A375 (cell line): ENCODE results near the gene SPOUT1. TPM values are rescaled to one million over a fixed set of nuclear protein-coding genes. Genes with fewer than 3 reads are reported as not detected.

Experiments used
- total RNA-seq: library from RNA; depleted of rRNA; stranded (reverse); fragments of >200 nt; shearing (Covaris generic); gene quantifications from 2 replicates; pipeline ENCODE4 v1.2.3, GENCODE V29; 2014; rRNA removed

Gene SPOUT1, protein sequence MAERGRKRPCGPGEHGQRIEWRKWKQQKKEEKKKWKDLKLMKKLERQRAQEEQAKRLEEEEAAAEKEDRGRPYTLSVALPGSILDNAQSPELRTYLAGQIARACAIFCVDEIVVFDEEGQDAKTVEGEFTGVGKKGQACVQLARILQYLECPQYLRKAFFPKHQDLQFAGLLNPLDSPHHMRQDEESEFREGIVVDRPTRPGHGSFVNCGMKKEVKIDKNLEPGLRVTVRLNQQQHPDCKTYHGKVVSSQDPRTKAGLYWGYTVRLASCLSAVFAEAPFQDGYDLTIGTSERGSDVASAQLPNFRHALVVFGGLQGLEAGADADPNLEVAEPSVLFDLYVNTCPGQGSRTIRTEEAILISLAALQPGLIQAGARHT
- 35.0 and 54.4 TPM in 2 replicates for total RNA-seq

DNA sequence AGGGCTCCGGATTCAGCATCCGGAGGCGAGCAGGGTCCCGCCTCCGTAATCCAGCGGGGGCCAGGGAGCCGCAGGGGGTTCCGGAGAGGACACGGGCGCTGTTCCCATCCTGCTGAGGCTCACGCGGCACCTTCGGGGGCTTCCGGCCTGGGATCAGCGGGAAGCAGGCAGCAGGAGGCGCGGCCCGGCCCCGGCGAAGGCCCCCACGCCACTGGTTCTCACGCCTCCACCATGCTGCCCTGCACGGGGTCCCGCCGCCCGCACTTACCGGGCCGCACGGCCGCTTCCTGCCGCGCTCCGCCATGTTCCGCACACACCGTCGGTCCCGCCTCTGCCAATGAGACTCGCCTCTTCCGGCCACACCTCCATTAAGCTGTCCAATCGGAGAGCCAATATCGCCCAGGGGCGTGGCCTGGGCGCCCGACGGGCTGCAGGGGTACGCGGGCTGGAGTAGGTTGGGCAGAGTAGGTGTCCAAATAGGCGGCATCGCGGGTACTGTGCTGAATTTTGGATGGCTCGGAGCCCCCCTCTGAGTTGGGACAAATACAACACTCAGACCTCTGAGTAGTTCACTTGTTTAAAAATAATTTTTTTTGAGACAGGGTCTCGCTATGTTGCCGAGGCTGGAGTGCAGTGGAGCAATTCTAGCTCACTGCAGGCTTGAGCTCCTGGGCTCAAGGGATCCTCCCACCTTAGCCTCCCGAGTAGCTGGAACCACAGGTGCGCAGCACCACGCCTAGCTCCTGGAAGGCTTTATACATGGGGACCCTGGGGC, at the start of gene SPOUT1:
TSS of gene SPOUT1 (minus strand) at position 318 of the 775 bp plus-strand sequence. CDS start at position 304, 14 bp downstream.

DNA sequence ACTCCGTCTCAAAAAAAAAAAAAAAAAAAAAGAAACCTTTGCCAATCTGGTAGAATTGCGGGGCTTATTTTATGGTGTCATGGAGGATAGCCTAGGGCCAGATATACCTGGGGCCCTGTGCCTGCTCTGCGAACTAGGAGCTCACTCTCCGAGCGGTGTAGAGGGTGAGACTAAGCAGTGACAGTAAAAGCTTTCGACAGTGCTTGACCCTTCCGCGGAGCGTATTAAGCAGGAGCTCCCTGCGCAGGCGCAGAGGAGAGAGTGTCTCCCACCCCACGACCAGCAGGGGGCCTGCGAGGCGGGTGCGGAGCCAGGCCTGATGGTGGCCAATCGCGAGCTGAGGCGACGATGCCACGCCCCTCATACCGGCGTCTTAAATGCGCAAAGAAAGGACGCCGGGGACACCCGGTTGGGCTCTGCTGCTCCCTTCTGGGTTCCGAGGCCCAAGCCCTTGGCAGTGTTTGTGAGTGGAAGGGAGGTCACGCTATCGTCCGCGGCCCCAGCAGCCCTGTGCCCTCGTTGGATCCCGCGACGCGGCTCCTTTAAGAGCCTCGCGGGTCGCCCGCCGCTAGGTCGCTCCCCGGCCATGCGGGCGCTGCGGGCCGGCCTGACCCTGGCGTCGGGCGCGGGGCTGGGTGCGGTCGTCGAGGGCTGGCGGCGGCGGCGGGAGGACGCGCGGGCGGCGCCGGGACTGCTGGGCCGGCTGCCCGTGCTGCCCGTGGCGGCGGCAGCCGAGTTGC, 11.3 kb downstream of the SPOUT1 start, which contains the start of gene ENDOG:
TSS of gene ENDOG (plus strand) at position 402 of the 740 bp plus-strand sequence. CDS start at position 587, 185 bp downstream.

DNA sequence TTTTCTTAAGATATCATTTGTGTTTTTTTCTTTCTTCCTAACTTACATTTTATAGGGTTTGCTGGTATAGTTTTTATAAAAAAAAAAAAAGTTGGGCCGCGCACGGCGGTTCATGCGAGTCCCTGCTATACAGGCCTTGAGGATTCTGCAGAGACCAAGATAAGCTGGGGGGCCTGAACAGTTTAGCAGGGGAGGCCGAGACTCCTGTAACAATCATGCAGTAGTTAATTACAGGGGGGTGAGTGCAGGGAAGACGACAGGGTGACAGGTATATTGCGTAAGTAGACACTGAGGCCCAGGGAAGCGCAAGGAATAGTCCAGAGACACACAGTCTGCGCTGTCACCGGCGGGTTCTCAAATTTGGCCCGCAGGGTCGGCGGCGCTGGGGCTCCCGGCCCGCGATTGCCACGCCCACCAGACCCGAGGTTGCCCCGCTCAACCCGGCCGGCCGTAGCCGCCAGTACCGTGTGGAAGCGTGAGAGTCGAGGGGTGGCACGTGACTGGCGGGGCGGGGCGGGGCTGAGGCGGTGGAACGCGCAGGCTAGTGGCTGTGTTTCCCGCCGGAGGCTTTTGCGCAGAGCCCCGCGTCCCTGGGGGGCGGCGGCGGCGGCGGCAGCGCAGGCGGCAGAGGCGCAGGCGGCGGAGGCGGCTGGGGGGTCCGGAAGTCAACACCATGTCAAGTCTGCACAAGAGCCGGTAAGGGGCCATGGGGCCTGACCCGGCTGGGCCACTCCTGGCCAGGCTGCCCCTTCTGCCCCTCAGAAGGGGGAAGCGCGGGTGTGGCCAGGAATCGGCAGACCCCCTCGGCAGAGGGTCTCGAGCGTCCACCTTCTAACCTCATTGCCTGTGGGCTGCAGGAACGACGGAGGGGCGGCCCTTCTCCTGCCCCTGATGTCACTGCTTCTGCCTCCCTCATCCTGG, 42.7 kb downstream of the SPOUT1 start, which contains the start of gene TBC1D13:
TSS of gene TBC1D13 (plus strand) at position 573 of the 921 bp plus-strand sequence. CDS start at position 674, 101 bp downstream.

DNA sequence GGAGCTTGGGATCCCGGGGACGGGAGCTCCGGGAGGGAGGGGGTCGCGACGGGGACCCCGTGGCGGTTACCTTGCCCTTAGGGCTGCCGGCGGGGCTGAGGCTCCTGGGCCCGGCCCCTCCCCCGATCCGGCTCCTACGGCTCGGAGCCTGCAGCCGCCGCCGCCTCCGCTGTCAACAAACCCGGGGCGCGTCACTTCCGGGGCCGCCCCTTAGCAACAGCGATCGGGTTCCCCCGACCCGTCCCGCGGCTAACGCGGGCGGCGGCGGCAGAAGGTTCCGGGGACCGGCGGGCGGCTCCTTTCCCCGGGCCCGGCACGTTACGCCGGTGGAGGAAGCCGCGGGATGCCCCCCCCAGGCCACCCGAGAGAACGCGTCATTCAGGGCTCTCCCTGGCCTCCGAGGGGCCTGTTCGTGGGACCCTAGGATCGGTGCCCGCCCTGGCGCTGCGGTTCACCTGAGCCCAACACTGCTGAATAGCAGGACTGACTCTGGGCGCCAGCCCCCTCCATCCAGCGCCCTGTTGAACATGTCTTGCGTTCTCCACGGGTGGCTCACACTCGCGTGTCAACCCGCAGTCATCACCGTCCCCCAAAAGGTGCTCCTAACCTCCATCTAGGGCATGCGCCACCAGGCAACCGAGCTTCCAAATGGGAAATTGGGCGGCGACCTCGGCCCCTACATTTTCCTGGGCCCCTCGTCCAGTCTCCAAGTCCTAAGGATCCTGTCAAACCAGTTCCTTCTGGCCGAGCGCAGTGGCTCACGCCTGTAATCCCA, 57.7 kb downstream of the SPOUT1 start, which contains the start of gene ZER1:
TSS of gene ZER1 (minus strand) at position 183 of the 775 bp plus-strand sequence. CDS start 16,362 bp downstream, outside the sequence.

Other genes with a start within 250 kb of the SPOUT1 start
- gene DYNC2I2, start 172.9 kb downstream of the SPOUT1 start, total RNA-seq = 179 and 221 TPM in 2 replicates
- 789 and 951 TPM in 2 replicates for gene SET, start 140.6 kb downstream of the SPOUT1 start, total RNA-seq
- 12.7 and 14.0 TPM in 2 replicates for gene PKN3, start 127.3 kb downstream of the SPOUT1 start, total RNA-seq
- 54.5 and 62.5 TPM in 2 replicates for gene ZDHHC12, start 105.7 kb downstream of the SPOUT1 start, total RNA-seq
- 16.3 and 20.9 TPM in 2 replicates for gene ZER1, start 57.9 kb downstream of the SPOUT1 start, total RNA-seq
- 11.1 and 12.6 TPM in 2 replicates for gene TBC1D13, start 42.5 kb downstream of the SPOUT1 start, total RNA-seq
- 28.2 and 29.4 TPM in 2 replicates for gene ENDOG, start 11.3 kb downstream of the SPOUT1 start, total RNA-seq
- 11.1 and 13.8 TPM in 2 replicates for gene KYAT1, start 52.2 kb upstream of the SPOUT1 start, total RNA-seq
- 38.5 and 42.1 TPM in 2 replicates for gene LRRC8A, start 52.3 kb upstream of the SPOUT1 start, total RNA-seq
- not detected in 2 replicates for gene PHYHD1, start 91.2 kb upstream of the SPOUT1 start, total RNA-seq
- gene DOLK, start 117.8 kb upstream of the SPOUT1 start, total RNA-seq = 15.7 and 19.6 TPM in 2 replicates
- gene NUP188, start 117.9 kb upstream of the SPOUT1 start, total RNA-seq = 56.5 and 64.3 TPM in 2 replicates
- gene SH3GLB2, start 198.5 kb upstream of the SPOUT1 start, total RNA-seq = 53.9 and 63.8 TPM in 2 replicates
- gene MIGA2, start 206.8 kb upstream of the SPOUT1 start, total RNA-seq = 23.6 and 30.1 TPM in 2 replicates